AG08395 (cell line): ENCODE results near the gene ZEB2.
"Not testable (repeated sequence)": the region's sequence is repeated elsewhere in the genome, so short reads cannot be mapped to it uniquely, and the experiment has no call there.

Experiments
- DNase-seq: peaks from one replicate; pipeline ENCODE4 v3.0.0; 2012; ENCODE audit warnings: mixed read lengths, low spot score

The ZEB2 gene

DNA sequence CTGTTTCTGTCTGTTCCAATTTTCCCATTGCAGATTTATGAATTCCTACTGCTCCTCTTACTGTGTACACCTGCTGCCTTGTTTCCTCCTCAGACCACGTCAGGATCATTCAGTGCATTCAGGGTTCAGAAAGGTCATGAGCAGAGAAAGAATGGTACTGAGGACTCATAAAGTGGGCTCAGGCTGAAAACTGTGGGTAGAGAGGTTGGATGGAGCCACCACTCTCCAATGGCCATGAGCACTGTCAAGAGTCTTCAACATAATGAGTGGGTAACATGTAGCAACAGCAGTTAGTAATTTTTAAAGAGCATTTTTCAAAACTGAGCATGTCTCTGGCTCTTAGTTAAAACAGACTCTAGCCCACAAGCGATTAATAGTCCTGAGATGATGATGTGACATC is 138.2 kb downstream of the ZEB2 start:
- no peak for DNase-seq

- DNase-seq, result no peak
Observed at GRCh38 chr2:144379851-144380311, 140.0 kb downstream of the ZEB2 start.

- DNase-seq, result peak; percentile 20
Observed at GRCh38 chr2:144378551-144378950, 141.4 kb downstream of the ZEB2 start.

GRCh38 chr2:144377914-144378313 is 142.0 kb downstream of the ZEB2 start:
- DNase-seq, result peak; percentile 27

GRCh38 chr2:144376926-144377325 is 143.0 kb downstream of the ZEB2 start:
- no peak for DNase-seq

DNA sequence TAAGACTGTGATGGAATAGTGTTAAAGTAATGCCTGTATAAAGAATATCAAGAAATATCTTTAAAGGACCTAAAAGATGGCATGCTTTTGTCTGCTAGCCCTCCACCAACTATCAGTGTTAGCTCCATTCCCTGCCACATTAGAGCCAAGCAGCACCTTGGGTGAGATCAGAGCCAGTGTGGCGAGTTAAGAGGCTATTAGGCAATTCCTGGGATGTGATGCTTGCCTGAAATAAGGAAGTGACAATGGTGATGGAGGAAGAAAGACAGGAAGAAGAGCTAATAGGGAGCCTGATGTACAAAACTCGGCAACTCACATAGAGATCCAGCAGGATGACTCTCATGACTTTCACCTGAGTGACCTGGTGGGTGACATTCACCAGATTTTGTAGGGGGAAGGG is 143.5 kb downstream of the ZEB2 start:
- DNase-seq, result no peak

DNA sequence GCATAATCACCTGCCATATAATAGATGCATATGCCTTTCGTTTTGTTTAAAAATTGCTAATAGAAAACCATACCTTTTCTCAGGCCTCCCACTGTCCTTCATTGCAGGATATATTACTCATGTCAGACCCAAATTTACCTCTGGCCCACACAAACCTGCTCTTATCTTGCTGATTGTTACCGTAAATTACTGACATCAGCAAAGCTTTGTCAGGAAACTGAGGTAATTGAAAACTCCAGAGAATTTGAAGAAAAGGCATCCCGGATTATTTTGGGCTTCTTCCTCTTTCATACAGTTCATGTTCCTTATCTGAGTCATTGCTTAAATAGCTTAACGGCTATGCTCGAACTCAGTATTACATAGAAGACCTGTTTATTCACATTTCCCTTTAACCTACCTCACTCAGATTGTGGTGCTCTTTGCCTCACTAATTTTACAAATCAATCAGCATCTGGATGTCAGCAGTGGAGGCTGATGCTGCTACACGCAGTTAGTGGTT is 145.7 kb downstream of the ZEB2 start:
- DNase-seq, result no peak

DNA sequence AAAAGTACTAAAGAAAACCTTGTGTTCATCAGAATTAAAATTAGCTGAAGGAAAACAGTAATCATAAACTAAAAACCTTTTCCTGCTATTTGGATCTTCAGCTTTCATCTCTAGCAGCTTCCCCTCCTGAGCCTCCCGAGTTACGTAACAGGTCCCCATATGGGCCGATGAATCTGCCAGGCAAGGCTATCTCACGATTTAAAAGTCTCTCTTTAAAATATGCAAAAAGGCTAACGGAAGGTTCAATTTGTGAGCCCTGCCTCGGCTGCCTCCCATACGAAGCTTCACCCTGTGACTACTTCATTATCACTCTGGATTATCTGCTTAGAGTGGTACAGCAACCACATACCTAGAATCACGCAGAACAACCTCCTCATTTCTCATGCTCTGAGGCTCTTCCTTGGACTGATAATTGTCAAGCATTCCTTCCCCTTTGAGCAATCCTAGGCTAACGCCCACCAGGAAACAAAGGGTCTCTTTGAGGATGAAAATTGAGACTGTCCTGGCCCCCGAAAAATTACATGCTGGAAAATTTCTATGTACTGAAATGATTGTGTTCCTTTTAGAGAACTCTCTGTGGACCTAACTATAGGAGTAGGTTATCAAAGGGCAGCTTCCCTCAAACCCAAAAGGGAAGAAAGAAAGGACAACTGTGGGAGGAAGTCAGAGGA is 147.4 kb downstream of the ZEB2 start:
- peak; percentile 23 for DNase-seq

DNA sequence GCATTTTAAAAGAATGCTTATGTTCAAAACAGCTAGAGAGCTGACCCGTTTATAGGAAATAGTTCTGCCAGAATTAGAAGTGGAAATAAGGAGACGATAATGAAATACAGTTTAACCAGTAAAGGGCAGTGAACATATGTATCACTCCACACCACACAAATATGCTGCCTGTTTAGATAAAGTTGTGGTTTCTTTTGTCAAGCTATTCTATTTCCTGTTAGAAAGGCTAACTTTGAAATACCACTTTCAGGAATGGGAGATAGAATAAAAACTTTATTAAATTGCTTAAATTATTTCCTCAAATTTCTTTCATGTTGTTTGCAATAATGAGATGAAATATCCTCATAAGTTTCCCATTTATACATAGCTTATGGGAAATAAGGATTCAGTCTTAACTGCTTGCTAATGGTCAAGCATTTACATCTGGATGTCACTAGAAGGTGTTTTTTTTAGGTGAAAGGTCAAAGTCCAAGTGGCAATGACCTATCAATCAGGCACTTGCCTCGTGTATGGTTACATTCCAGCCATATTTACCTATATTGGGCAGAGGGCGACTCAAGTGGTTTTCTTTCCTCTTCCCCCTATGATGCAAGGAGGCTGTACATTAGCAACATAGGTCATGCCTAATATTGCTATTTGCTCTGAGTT is 148.9 kb downstream of the ZEB2 start:
- no peak for DNase-seq

DNA sequence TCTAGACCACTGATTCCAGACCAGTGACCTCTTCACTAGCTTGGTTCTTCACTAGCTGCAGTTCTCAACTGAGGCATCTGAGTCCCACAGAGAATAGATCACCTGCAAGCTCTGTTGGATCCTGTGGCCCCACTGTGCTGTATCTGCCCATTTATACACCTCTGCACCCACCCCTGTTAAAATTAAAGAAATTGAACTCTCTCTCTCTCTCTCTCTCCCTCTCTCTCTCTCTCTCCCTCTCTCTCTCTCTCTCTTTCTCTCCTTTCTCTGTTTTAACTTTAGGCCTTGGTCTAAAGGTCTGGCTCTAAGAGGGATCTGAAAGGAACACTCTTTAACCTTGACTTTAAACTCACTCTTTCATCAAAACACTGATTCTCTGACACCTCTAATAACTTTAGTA is 150.5 kb downstream of the ZEB2 start:
- no peak for DNase-seq

DNA sequence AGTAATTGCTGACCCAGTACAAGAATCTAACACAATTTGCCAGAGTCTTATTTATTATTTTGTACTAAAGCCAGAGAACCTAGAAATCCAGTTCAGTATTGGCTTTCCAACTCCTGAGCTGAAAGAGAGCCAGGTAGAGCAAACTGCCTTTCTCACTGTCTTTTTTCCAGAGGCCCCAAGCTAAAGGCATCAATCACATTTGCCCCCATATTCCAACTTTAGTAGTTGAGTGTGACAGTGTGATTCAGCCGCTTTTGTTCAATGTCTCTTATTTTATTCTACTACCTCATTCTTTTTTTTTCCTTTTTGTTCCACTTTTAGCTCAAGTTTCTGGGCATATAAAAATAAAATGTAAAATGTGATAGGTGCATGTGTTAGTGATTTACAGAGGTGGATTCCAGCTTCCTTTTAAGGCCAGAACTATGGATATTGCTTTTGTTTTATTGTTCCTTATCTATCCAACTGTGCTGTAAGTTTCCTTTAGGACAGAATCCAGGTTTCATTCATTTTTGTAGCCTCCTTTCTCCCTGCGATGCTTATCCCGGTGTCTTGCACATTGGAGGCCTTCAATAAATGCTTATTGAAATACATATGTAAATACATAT is 153.0 kb downstream of the ZEB2 start:
- no peak for DNase-seq

GRCh38 chr2:144364944-144365738 is 154.8 kb downstream of the ZEB2 start:
- peak; percentile 13 for DNase-seq

DNA sequence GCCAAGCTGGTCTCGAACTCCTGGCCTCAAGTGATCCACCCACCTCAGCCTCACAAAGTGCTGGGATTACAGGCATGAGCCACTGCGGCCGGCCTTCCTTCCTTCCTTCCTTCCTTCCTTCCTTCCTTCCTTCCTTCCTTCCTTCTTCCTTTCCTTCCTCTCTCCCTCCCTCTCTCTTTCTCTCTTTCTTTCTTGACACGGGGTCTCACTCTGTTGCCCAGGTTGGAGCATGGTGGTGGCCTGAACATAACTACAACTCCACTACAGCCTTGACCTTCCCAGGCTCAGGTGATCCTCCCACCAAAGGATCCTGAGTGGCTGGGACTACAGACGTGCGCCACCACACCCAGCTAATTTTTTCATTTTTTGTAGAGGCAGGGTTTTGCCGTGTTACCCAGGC is 155.7 kb downstream of the ZEB2 start:
- DNase-seq, result not testable (repeated sequence)

- DNase-seq, result peak; percentile 52
Observed at GRCh38 chr2:144362401-144362800, 157.5 kb downstream of the ZEB2 start.

GRCh38 chr2:144361742-144362141 is 158.2 kb downstream of the ZEB2 start:
- no peak for DNase-seq

GRCh38 chr2:144359684-144360083 is 160.2 kb downstream of the ZEB2 start:
- DNase-seq, result no peak

DNA sequence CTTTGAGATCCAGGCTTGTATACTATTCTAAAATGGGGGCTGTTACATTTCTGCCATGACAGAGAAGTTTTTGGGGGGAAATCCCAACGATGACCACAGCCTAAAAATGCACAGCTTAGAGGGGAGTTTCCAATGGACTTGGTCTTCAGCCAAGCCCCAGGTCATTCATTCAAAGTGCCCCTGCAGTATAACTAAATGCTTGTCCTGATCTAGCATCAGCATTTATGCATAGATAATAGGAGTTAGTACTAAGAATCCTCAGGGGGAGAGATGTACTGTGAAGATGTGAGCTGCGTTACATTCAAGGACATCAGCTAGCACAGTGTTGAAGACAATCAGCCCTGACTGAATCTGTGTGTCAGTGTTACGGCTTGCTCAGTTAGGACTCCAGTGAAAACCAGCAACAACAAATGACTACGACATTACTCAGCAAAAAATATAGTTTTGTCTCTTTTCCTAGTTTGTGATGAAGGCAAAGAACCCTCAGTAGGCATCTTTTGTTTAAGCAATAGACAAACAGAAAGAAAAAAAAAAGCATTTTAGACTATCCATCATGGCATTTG is 160.9 kb downstream of the ZEB2 start:
- DNase-seq, result peak; percentile 28

- no peak for DNase-seq
Observed at GRCh38 chr2:144358374-144358964, 161.4 kb downstream of the ZEB2 start.

DNA sequence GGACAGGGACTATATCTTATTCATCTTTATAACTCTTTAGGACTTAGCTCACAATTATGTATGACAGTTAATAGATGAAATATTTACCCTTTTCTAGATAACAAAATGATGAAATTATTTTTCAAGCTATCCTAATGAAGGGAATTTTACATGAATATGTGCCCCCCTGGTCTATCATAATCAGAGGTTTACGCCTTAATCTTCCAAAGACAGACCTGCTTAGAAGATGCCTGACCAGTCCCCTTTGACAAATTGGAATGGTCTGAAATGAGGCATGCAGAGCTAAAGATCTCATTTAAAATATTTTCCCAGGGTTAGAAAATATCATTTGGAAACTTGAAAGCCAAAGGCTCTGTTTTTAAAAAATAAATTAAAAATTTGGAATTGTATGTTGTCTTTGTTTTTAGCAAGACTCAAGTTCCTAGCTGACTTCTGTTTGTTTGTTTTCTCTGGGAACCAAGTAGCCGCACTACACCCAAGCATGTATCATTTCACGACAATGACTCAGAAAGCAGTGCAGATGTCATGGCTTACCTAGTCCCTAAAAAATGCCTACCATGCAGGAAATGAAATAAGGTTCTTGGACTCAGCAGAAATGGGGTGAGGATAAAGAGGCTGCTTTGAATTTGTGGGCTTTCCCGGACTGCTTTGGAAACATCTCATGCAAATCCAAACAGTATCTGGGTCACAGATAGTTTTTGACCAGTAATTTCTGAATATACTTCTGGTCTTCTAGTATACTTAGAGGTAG is 162.1 kb downstream of the ZEB2 start:
- DNase-seq, result peak; percentile 90

DNA sequence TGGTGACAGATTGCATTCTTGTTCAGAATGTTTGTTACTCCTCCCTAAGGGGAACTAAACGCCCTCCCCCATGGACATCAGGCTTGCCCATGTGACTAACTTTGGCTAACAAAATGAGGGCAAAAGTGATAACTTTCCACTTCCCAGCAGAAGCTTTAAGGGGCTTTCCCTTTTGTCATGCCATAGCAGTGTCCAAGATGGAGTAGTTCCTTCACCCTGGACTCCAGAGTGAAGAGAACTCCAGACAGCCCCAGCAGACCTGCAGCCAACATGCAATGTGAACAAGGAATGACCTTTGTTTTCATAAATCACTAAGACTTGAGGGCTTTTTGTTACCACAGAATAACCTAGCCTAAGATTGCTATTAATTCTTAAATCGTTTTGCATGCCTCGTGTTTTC is 163.5 kb downstream of the ZEB2 start:
- DNase-seq, result no peak

DNA sequence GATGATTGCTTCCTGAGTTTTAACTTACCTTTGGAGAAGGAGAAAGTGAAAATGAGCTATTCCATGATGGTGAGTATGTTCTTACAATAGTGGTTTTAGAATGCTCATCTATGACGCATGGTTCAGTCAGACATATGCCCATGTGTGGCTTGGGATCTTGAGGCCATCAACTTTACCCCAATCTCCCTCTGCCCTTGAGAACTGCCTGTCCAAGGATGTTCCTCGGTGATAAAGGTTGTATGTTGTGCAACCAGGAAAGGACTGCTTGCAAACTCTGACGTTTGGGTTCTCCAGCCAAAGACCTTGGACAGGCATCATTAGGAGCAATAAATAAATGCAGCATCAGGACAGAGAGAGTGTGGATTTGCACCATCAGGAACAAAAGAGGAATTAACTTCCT is 165.0 kb downstream of the ZEB2 start:
- no peak for DNase-seq
